GM12874 (cell line): ENCODE measurements around the gene PRODH2.

Experiments
- TF ChIP-seq, protein P1 (sequence below): IDR thresholded peaks from 2 replicates; pipeline ENCODE4 v1.5.1; 2011; ENCODE audit warnings: low read depth, mild to moderate bottlenecking, control low read depth, low read length, moderate library complexity; ENCODE audit not compliant: insufficient read depth

Gene PRODH2

DNA sequence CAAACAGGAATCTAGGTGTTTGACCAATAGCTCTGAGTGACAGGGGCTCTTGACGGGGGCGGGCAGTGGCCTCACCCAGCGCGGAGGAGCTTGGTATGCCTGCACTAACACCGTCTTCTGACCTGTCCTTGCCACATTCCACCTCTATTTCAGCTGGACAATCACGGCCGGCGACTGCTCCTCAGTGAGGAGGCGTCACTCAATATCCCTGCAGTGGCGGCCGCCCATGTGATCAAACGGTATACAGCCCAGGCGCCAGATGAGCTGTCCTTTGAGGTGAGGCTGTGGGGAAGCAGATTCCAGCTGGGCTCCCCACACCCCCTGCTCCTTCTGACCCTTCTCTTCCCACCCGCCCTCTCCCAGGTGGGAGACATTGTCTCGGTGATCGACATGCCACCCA lies 32.6 kb downstream of the PRODH2 start:
- TF ChIP-seq, protein P1, sequence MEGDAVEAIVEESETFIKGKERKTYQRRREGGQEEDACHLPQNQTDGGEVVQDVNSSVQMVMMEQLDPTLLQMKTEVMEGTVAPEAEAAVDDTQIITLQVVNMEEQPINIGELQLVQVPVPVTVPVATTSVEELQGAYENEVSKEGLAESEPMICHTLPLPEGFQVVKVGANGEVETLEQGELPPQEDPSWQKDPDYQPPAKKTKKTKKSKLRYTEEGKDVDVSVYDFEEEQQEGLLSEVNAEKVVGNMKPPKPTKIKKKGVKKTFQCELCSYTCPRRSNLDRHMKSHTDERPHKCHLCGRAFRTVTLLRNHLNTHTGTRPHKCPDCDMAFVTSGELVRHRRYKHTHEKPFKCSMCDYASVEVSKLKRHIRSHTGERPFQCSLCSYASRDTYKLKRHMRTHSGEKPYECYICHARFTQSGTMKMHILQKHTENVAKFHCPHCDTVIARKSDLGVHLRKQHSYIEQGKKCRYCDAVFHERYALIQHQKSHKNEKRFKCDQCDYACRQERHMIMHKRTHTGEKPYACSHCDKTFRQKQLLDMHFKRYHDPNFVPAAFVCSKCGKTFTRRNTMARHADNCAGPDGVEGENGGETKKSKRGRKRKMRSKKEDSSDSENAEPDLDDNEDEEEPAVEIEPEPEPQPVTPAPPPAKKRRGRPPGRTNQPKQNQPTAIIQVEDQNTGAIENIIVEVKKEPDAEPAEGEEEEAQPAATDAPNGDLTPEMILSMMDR, result no peak

DNA sequence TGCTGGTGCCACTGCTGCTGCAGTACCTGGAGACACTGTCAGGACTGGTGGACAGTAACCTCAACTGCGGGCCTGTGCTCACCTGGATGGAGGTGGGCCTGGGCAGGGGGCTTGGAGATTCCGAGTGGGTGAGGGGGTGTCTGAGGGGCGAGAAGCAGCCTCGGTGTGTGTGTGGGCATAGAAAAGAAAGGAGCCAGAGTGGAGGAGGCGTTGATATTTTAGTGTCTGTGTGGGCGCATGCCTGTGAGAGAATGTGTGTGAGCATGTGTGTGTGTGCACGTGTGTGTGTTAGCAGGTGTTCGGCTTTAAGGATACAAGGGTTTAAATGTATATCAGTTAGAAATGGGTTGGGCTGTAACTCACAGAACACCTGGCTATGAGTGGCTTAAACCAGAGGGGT lies 33.6 kb downstream of the PRODH2 start:
- TF ChIP-seq, protein P1, result no peak

DNA sequence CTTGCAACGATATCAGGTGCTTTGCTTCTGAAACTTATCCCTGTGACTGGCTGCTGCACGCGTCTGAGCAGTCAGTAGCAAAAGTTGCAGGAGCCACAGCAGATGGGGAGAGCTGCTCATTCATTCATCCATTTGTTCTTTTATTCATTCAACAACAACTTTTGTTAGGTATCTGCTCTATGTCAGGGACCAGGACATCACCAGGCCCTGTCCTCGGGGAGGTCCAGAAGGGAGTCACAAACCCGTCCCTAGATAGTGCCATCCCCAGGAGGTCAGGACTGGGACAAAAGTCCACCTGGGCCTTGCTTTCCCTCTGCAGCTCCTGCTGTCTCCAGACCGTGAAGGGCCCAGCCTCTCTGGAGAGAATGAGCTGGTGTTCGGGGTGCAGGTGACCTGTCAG lies 34.7 kb downstream of the PRODH2 start:
- TF ChIP-seq, protein P1, result no peak

DNA sequence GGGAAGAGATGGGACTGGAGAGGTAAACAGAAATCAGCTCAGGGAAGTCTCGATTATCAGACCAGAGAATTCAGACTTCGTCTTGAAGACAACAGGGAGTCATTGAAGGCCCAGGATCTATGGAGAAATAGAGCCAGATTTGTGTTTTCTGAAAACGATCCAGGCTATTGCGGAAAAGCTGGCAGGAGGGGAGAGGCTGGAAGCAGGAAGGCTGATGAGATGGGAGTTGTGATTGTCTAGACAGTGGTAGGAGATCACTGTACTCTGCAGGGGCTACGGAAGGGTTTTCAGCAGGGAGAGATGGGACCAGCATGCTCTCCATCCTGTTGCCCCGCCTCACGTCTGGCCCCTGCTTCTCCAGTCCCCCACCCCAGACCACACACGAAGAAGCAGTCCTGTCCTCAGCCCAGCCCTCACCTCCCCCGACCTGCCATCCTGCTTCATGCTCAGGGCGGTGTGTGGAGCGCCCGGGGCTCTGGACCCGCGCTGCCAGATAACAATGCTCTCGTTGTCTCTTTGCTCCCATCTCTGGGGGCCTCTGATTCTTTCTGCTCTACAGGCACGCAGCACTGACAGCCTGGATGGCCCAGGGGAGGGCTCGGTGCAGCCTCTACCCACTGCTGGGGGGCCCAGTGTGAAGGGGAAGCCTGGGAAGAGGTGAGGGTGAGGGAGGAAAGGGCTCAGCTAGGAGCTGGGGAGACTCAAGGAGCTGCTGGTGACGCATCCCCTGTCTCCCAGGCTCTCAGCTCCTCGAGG lies 35.4 kb downstream of the PRODH2 start:
- TF ChIP-seq, protein P1, result no peak

DNA sequence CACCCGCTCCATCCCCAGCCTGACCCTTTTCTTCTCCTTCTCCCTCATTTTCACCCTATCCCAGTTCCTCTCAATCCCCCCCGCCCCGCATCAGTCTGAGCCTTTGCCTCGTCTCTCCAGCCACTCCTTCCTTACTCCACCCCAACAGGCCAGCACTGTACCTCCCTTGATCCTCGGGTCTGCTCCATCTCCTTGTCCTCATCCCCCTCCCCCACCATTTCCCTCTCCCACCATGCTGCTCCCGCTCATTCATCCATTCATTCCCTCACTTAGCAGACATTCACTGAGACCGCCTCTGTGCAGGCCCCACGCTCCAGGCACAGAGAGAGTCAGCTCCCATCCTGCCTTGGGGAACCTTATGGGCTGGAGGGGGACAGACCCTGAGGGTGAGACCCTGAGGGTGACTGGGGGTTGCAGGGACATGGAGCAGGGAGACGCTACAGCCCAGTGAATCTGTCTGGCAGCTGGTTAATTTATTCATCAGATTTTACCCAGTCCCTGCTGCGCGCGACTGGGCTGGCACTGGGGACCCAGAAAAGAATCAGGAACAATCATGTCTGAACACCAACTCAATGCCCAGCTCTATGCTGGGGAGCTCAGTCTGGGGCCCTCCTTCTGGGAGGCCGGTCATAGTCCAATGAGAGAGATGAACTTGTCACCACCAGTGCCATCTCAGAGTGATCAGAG lies 36.4 kb downstream of the PRODH2 start:
- TF ChIP-seq, protein P1, result no peak

DNA sequence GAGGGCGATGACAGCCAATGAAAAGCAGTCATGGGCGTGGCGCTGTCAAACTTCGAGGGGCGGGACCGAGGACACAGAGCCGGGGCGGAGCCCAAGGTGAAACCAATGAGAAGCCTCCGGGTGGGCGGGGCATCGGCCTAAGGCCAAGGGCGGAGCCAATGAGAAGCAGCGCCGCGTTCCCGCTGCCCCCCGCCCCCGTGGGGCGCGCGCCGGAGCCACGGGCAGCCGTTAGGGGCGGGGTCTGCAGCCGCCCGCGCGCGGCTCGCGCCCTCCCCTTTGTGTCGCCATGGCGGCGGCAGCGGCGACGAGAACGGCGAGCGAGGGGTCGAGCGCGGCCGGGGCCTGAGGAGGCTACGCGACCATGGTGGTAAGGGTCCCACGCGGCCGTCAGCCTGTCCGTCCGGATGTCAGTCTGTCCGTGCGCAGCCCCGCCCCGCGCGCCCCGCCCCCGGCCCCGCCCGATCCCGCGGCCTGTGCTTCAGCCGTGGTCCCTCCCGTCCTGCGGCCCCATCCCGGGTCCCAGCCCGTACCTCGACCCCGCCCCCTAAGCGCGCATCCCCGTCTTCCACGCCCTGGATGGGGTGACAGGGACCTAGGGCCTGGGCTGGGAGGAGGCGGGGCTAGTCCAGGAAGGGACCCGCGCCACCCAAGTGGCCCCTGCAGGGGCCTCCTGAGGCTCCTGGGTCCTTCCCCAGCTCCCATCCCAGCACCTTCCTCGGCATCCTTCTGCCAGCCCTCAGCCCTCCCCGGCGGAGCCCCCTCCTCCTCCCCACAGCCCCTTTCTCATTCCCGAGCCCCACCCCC lies 37.1 kb downstream of the PRODH2 start, which contains the start of gene ARHGAP33:
ARHGAP33 (plus strand) TSS at position 267 of the 804 bp plus-strand sequence; CDS start at position 362, 95 bp downstream.
- TF ChIP-seq, protein P1, result no peak

DNA sequence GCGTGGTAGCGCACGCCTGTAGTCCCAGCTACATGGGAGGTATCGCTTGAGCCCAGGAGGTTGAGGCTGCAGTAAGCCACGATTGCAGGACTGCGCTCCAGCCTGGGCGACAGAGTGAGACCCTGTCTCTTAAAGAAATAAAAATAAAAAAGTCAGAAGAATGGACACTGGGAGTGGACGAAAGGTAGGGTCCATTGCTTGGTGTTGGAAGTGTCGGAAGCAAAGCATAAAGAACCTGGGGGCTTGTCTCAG lies 37.7 kb downstream of the PRODH2 start:
- TF ChIP-seq, protein P1, result no peak
